ES-I3 (cell line): ENCODE results near the gene TRPV4.

ENCODE experiments used
- H3K36me3 ChIP-seq: 2 replicates; pipeline ENCODE4 v1.6.1; 2013; ENCODE audit warnings: mild to moderate bottlenecking, low read length, control low read depth, moderate library complexity; ENCODE audit not compliant: insufficient read depth
- H3K4me1 ChIP-seq: 2 replicates; pipeline ENCODE4 v1.6.1; 2013; ENCODE audit warnings: mild to moderate bottlenecking, control low read depth, low read length; ENCODE audit not compliant: insufficient read depth
- H3K9ac ChIP-seq: 2 replicates; pipeline ENCODE4 v1.6.1; 2013; ENCODE audit warnings: low read depth, mild to moderate bottlenecking, low read length, moderate library complexity
- H3K9me3 ChIP-seq: 2 replicates; pipeline ENCODE4 v1.6.1; 2013; ENCODE audit warnings: mild to moderate bottlenecking, low read length, moderate library complexity; ENCODE audit not compliant: control insufficient read depth, insufficient read depth

TRPV4 gene

DNA sequence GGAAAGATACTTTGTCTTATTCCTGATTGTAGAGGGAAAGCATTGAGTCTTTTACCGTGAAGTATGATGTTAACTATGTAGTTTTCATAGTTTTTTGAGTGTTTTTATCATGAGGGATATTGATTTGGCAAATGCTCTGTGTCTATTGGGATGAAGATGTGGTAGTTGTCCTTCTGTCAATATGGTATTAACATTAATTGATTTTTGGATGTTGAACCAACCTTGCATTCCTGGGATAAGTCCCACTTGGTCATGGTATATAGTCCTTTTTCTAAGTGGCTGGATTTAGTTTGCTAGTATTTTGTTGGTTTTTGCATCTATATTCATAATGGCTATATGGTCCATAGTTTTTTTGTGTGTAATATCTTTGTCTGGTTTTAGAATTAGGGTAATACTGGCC is 76.7 kb downstream of the TRPV4 start:
- peaks cover 9% of the 10 kb centered on the region; the same call in 1 of the 2 replicates for H3K9me3 ChIP-seq
- no peak overlapping the region for H3K9ac ChIP-seq
- no peaks in the 10 kb centered on the region for H3K36me3 ChIP-seq
- H3K4me1 ChIP-seq = peaks cover 14% of the 10 kb centered on the region; the same call in 1 of the 2 replicates

DNA sequence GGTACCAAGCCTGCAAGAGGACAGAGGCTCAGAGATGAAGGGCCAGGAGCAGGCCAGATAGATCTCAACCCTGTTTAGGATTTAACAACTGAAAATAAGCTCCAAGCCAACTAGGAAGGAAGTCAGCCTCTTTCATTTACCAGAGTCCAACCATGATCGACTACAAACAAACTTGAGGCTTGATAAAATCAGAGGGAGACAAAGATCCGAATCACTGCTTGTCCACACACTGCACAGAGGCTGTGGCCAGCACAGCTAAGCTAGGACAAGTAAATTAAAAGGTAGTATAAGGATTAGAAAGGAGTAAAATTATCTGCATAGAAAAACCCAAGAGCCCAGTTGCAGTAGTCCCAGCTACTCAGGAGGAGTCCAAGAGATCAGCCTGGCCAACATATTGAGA is 79.2 kb downstream of the TRPV4 start:
- peaks cover 9% of the 10 kb centered on the region; the same call in 1 of the 2 replicates for H3K9me3 ChIP-seq
- H3K36me3 ChIP-seq = no peaks in the 10 kb centered on the region
- H3K9ac ChIP-seq = no peak overlapping the region
- H3K4me1 ChIP-seq = peaks cover 10% of the 10 kb centered on the region; the same call in 1 of the 2 replicates

DNA sequence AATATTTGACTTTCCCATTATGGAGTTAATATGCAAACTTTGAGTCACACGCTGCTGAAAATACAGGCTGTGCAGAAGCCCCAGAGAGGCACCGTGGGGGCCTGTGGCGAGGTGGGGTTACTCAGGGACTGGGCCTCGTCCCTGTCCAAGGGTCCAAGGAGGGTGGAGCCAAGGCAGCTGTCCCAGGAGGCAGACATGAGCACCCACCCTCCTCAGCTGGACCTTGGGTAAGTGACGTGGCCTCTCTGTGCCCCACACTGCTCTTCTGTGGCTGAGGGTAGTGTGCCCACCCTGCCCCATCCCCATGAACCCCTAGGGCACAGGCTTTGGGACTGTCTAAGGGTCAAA is 80.2 kb downstream of the TRPV4 start:
- Histone ChIP-seq H3K4me1 (0 out of 2 replicates have a peak, but pooled peaks cover under 1% of the 10 kb centered on the region), H3K36me3 (no peaks in the 10 kb centered on the region), H3K9me3 (peaks cover 9% of the 10 kb centered on the region; the same call in 1 of the 2 replicates), H3K9ac (no peak overlapping the region)

DNA sequence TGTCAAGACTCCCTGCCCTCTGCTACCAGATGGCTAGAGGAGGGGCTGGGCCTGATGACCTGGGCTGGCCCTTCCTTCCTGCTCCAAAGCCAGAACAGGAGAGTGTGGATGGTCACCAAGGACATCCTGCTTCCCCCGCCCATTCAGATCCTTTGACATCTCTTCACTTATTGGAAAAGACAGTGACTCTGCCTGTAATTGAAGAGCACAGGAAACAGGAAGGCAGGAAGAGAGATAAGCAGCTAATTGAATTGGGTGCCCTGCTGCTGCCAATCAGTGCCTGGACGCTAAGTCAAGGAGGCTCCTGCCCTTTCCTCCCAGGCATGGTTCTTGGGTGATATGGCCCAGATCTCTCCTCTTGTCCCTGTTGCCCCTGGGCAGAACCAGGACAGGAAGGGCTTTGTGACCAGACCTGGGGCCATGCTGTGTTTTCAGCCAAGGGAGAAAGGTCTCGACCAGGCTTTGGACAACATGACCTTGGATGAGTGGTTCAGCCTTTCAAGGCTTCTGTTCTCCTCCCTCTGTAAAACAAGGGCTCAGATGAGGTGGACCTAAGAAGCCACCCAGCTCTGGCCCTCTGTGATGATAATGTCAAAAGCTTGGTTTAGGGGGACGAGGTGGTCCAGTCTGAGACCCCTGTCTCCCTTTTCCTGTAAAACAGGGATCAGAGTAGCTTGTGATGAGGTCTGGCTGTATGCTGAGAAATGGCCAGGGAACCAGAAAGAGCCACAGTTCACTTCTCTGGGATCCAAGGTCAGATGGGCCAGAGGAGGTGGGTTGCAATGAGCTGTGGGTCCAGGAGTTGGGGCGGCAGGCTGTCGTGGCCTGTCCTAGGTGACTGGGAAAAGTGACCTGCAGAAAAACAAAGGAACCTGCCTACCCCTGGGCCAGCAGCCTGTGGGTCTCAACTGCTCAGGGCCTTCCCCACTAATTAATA is 80.8 kb downstream of the TRPV4 start:
- H3K36me3 ChIP-seq = no peaks in the 10 kb centered on the region
- no peak overlapping the region for H3K9ac ChIP-seq
- no peaks in the 10 kb centered on the region for H3K4me1 ChIP-seq
- H3K9me3 ChIP-seq = peaks cover 9% of the 10 kb centered on the region; the same call in 1 of the 2 replicates

DNA sequence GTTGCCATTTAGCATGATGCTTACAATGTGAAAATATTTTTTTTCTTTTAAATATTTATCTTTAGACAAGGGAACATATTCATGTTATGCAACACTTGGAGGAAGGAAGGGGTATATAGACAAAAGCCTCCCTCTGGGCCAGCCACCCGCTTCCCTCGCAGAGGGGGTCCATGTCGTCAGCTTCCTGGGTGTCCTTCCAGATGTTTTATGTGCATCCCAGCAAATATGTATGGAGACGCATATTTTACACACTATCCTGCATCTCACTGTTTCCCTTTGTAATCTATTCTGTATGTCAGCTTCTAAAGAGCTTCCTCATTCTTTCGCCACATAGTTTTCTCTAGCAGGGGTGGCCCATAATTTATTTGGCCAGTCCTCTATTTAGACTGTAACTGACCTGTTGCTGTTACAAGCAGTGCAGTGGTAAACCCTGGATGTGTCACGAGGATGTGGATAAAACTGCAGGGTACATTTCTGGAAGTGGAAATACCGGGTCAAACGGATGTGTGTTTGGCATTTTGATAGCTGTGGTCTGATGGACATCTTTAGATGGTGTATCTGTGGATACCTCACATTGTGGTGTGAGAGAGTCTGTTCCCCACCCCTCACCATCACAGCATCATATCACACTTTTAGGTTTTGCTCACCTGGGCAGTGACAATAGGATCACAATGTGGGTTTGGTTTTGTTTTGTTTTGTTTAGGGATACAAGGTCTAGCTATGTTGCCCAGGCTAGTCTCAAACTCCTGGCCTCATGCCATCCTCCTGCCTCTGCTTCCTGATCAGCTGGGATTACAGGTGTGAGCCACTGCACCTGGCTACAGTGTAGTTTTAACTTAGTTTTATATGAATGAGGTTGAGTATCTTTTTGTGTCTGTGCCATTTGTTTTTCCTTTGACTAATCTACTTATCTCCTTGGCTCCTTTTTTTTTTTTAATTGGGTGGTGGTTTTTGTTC is 87.9 kb downstream of the TRPV4 start:
- Histone ChIP-seq H3K4me1 (no peaks in the 10 kb centered on the region), H3K9me3 (no peaks in the 10 kb centered on the region), H3K36me3 (no peaks in the 10 kb centered on the region), H3K9ac (no peak overlapping the region)

DNA sequence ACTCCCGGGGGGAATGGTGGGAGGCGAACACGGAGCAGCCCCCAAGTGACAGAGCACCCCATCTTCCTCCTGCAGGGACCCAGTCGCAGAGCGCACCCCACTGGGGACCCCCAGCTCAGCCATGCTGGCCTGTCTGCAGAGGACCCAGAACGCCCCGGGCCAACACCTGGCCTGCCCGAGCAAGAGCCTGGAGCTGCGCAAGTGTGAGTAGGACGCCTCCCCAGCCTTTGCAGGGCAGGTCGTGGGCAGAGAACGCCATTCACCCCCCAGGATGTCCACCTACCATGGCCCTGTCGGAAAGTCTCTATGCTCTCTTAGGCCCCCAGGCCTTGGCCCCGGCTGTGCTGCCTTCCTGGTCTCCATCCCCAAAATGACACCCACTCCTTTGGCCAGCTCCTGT is 89.2 kb downstream of the TRPV4 start:
- no peaks in the 10 kb centered on the region for H3K4me1 ChIP-seq
- no peaks in the 10 kb centered on the region for H3K36me3 ChIP-seq
- H3K9me3 ChIP-seq = no peaks in the 10 kb centered on the region
- H3K9ac ChIP-seq = no peak overlapping the region

DNA sequence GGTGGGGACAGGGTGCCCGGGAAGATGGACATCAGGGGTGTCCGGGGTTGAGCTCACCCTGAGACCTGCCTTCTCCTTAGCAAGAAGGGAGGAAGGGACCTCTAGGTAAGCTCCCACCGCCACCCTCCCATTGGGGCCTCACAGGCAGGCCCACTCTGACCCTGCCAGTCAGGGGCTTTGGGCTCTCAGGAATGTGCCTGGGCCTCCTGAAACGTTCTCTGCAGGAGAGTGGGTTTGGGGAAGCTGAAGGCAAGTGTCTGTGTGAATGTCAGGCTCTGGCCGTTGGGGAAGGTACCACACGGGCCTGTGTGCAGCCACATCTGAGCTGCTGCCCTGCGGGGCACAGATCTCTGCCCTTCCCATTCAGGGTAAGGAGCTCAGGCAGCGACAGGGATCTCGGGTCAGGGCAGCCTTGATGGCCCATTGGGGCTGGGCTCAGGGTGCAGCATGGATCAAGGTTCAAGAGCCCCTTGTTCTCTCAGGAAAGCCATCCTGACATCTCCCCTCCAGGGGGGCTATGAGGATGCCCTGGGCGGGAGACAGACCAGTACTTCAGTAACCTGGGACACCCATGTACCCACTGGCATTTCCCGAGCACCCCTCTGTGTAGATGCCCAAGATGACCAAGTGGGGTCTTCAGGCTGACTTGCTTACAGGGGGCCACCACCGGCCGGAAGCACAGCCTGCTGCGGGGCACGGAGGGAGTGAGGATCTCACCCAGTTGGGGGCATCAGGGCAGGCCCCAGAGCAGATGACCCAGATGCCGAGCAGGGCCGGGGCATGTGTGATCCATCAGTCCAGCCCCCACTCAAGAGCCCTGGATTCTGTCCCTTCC is 89.9 kb downstream of the TRPV4 start:
- H3K36me3 ChIP-seq = no peaks in the 10 kb centered on the region
- no peaks in the 10 kb centered on the region for H3K4me1 ChIP-seq
- no peaks in the 10 kb centered on the region for H3K9me3 ChIP-seq
- H3K9ac ChIP-seq = no peak overlapping the region

DNA sequence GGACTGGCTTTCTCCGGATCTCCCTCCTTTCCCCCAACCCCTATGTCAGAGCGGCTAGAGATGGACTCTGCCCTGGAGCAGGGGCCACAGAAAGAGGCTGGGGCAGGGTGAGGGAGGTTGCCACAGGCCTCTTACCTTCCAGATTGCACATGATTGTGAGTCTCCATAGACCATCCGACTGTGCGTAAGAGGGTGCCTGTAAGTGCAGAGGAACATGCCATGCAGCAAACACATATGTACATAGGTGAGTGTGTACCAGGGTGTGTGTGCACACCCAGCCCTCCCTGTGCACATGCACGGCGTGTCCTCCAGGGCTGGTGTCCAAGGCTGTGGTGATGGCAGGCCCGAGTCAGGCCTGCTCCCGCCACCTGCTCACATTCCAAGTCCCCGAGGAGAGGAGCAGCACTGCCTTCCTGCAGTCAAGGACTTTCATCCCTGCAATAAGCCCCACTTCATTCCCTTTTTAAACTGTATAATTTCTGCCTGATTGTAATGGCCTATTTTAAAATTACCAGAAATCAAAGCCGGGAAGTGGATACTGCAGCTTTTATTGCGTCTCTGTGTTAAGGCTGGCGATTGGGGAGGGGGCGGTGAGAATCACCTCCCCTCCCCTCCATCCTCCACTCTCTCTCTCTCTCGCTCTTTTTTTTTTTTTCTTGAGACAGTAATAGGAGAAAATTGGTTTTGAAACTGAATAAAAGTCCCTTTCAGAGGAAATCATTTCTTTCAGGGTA is 91.1 kb downstream of the TRPV4 start:
- Histone ChIP-seq H3K4me1 (no peaks in the 10 kb centered on the region), H3K36me3 (no peaks in the 10 kb centered on the region), H3K9me3 (no peaks in the 10 kb centered on the region), H3K9ac (no peak overlapping the region)

DNA sequence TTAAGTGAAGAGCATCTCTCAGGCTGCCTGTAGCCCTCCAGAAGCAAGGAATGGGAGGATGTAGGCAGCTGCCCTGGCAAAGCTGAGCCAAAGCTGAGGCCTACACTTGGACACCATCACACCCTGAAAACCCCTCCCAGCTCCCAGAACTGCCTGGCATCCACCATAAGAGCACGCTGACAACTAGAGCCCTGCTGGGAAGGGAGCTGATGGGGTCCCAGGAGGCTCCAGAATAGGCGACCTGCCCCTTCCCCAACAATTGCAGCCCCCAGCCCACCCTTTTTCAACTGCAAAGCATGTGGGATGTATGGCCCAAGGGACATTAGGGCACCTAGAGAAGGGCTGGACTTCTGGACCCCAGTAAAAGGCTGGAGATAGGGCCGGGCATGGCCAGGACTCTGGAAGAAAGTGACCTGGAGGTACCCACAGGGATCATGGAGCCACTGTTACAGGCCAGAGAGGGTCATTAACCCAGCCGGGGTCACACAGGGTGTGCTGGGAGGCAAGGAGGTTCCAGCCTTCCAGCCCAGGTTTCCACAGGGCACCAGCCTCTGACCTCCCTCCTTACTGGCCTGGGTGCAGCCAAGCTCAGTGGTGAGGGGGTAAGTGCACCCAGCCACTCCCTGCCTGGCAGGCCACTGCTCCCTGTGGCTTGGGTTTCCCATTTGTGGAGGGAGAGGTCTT is 91.8 kb downstream of the TRPV4 start:
- Histone ChIP-seq H3K9ac (no peak overlapping the region), H3K36me3 (no peaks in the 10 kb centered on the region), H3K9me3 (no peaks in the 10 kb centered on the region), H3K4me1 (no peaks in the 10 kb centered on the region)

DNA sequence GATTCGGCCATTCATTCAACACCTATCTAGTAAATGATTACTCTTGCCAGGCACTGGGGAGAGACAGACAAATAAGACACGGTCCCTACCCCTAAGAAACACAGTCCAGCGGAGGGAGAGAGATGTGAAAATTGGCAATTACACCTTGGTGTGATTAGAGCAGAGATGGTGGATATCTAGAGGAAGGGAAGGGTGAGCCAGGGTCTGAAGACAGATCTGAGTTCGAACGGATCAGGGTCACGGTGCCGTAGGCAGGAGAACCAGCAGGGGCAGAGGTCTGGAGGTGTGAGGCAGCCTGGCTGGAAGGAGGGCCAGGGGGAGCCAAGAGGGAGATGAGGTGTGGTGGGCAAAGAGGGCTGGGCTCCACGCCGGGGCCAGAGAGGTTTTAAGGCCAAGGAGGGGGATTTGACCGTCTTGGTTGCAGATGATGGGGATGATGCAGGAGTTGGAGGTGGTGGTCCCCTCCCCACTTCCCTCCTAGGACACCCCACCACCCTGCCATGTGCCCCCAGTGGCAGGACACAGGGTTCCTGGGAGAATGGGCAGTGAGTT is 92.4 kb downstream of the TRPV4 start:
- Histone ChIP-seq H3K9ac (no peak overlapping the region), H3K36me3 (no peaks in the 10 kb centered on the region), H3K9me3 (no peaks in the 10 kb centered on the region), H3K4me1 (no peaks in the 10 kb centered on the region)

DNA sequence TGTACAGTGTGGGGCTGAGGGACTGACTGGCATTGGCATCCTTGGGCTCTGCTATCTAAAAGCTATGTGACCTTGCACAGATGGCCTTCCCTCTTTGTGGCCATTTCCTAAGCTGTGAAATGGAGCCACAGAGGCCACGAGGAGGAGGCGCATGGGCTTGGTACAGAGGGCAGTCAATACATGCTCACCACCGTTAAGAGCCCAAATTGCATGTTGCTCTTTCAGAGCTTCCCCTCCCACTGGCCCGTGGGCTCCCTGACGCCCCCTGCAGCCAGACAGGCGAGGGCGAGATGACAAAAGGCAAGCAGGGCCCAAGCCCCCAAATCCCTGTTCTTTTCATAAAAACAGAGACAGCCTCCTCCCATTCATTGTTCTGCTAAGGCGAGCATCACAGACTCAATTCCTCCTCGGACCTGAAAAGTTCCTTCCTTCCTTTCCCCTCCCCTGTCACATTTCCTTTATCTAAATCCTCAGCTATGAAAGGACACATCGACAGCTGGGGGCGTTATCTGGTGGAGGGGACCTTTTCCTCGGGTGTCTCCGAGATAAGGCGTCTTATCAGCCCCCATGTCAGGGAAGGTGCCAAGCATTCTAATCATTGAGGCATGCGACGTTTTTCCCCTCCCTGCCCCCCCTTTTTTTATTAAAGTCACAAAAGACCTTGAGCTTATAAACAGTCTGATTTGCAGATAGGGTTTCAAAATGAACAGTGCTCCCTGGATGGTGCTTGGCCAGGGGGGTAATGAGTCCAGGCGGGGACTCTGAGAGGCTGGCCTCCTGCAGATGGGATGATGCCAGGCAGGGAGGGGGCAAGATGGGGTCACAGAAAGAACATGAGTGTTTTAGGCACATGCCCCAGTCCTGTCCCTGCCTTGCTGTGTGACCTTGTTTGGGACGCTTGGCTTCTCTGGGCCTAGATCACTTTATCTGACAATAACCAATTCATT is 93.2 kb downstream of the TRPV4 start:
- no peaks in the 10 kb centered on the region for H3K4me1 ChIP-seq
- no peaks in the 10 kb centered on the region for H3K36me3 ChIP-seq
- H3K9ac ChIP-seq = no peak overlapping the region
- no peaks in the 10 kb centered on the region for H3K9me3 ChIP-seq
